Kidney epithelial cell (primary cell): ENCODE data around the gene FRAT2. TPM values are rescaled to one million over a fixed set of nuclear protein-coding genes. Genes with fewer than 3 reads are reported as not detected.

Experiments used
- DNase-seq: peaks from one replicate; pipeline ENCODE4 v3.0.0-alpha.2; 2010; ENCODE audit warnings: low read depth
- H3K27me3 ChIP-seq: 2 replicates; pipeline ENCODE4 v1.6.0; 2011; ENCODE audit warnings: low read length; ENCODE audit not compliant: control insufficient read depth, insufficient read depth
- H3K36me3 ChIP-seq: 2 replicates; pipeline ENCODE4 v1.5.1; 2011; ENCODE audit warnings: low read length; ENCODE audit not compliant: control insufficient read depth, insufficient read depth
- H3K4me3 ChIP-seq: 2 replicates; pipeline ENCODE4 v1.5.1; 2011; ENCODE audit warnings: low read depth, mild to moderate bottlenecking, control low read depth, low read length
- total RNA-seq: library from RNA; depleted of rRNA; stranded (reverse); fragments of >200 nt; gene quantifications from 2 replicates; pipeline ENCODE4 v1.2.3, GENCODE V29; 2015
- TF ChIP-seq, protein P1 (sequence below): IDR thresholded peaks from 2 replicates; pipeline ENCODE4 v1.5.1; 2011; ENCODE audit warnings: mild to moderate bottlenecking, moderate library complexity, low read length, control low read depth, inconsistent platforms; ENCODE audit not compliant: insufficient read depth, poor library complexity, severe bottlenecking

Gene FRAT2
- total RNA-seq, 1 donor from 2014 or later = 10.7 TPM

GRCh38 chr10:97321032-97321803, 13.3 kb downstream of the FRAT2 start:
- Histone ChIP-seq H3K27me3 (peaks cover 8% of the 10 kb centered on the region), H3K36me3 (no peaks in the 10 kb centered on the region), H3K4me3 (peak overlapping the region; percentile 8)
- TF ChIP-seq, protein P1, sequence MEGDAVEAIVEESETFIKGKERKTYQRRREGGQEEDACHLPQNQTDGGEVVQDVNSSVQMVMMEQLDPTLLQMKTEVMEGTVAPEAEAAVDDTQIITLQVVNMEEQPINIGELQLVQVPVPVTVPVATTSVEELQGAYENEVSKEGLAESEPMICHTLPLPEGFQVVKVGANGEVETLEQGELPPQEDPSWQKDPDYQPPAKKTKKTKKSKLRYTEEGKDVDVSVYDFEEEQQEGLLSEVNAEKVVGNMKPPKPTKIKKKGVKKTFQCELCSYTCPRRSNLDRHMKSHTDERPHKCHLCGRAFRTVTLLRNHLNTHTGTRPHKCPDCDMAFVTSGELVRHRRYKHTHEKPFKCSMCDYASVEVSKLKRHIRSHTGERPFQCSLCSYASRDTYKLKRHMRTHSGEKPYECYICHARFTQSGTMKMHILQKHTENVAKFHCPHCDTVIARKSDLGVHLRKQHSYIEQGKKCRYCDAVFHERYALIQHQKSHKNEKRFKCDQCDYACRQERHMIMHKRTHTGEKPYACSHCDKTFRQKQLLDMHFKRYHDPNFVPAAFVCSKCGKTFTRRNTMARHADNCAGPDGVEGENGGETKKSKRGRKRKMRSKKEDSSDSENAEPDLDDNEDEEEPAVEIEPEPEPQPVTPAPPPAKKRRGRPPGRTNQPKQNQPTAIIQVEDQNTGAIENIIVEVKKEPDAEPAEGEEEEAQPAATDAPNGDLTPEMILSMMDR = no peak
- no peak for DNase-seq

- DNase-seq = no peak
- H3K27me3 ChIP-seq = peaks cover 8% of the 10 kb centered on the region
- peak overlapping the region; percentile 68 for H3K4me3 ChIP-seq
- H3K36me3 ChIP-seq = no peaks in the 10 kb centered on the region
- TF ChIP-seq, protein P1 = no peak
Observed at GRCh38 chr10:97320480-97321031, 14.0 kb downstream of the FRAT2 start.

GRCh38 chr10:97319671-97320479, 14.7 kb downstream of the FRAT2 start:
- TF ChIP-seq, protein P1 = peak; percentile 6
- no peak for DNase-seq
- H3K27me3 ChIP-seq = peaks cover 8% of the 10 kb centered on the region
- H3K36me3 ChIP-seq = no peaks in the 10 kb centered on the region
- peak overlapping the region; percentile 68 for H3K4me3 ChIP-seq

DNA sequence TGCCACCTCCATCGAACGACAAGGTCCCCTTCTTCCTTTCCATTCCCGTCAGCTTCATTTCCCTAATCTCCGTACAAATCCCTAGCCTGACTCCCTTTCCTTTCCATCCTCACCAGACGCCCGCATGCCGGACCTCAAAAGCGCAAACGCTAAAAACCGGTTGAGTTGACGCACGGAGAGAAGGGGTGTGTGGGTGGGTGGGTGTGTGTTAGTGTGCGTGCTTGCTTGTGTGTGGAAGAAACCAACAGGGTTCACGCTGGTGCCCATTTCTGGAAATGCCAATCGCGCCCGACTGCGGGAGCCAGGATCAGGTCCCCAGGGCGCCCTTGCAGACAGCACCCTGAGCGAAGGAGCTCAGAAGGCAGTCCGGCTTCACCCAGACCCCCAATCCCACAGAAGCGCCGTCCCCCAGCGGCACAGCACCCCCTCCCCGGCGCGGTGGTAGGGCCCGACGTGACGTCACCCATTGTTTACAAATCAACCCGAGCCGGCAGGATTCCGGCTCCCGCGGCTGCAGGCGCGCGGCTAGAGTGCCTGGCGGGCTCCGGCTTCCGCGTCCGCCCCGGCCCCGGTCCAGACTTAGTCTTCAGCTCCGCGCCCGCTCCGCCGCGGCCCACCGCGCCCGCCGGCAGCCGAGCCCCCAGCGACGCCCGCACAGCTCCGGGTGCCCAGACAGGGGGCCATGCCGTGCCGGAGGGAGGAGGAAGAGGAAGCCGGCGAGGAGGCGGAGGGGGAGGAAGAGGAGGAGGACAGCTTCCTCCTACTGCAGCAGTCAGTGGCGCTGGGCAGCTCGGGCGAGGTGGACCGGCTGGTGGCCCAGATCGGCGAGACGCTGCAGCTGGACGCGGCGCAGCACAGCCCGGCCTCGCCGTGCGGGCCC, 15.5 kb downstream of the FRAT2 start, which contains the start of gene FRAT1:
TSS of gene FRAT1 (plus strand) at position 500 of the 880 bp plus-strand sequence. CDS start at position 683, 183 bp downstream.
- peak; percentile 55 for DNase-seq
- no peaks in the 10 kb centered on the region for H3K36me3 ChIP-seq
- TF ChIP-seq, protein P1 = no peak
- peak within 1 kb of the TSS; percentile 68 for H3K4me3 ChIP-seq
- H3K27me3 ChIP-seq = peaks cover 8% of the 10 kb centered on the region

DNA sequence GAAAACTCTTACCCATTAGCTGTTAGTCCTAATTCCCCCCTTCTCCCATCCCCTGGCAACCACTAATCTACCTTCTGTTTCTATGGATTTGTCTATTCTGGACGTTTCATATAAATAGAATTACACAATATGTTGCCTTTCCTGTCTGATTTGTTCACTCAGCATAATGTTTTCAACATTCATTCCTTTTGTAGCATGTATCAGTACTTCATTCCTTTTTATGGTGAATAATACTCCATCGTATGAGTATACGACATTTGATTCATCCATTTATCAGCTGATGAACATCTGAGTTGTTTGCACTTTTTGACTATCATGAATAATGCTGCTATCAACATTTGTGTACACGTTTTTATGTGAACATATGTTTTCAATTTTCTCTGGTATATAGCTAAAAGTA, 19.9 kb downstream of the FRAT2 start:
- H3K27me3 ChIP-seq = no peaks in the 10 kb centered on the region
- H3K4me3 ChIP-seq = no peak overlapping the region
- DNase-seq = no peak
- H3K36me3 ChIP-seq = no peaks in the 10 kb centered on the region
- TF ChIP-seq, protein P1 = no peak
